Hepatic stellate cell (primary cell): ENCODE measurements around the gene POLE.

Source experiments
- DNase-seq: peaks from one replicate; pipeline ENCODE4 v3.0.0; 2011; ENCODE audit warnings: low spot score

POLE gene

GRCh38 chr12:132597333-132598316, 89.5 kb downstream of the POLE start:
- DNase-seq = no peak

GRCh38 chr12:132596016-132596415, 91.1 kb downstream of the POLE start:
- no peak for DNase-seq

GRCh38 chr12:132595183-132595582, 92.0 kb downstream of the POLE start:
- DNase-seq = no peak

- DNase-seq = peak; percentile 95
Measured at GRCh38 chr12:132593938-132594358, 93.2 kb downstream of the POLE start.

- DNase-seq = no peak
Measured at GRCh38 chr12:132593521-132593920, 93.6 kb downstream of the POLE start.

GRCh38 chr12:132593071-132593470, 94.1 kb downstream of the POLE start:
- DNase-seq = no peak

GRCh38 chr12:132592282-132592970, 94.7 kb downstream of the POLE start:
- DNase-seq = no peak

GRCh38 chr12:132591107-132591935, 95.8 kb downstream of the POLE start:
- DNase-seq = no peak

- no peak for DNase-seq
Measured at GRCh38 chr12:132588821-132589669, 98.1 kb downstream of the POLE start.

- no peak for DNase-seq
Measured at GRCh38 chr12:132588319-132588718, 98.8 kb downstream of the POLE start.

- DNase-seq = no peak
Measured at GRCh38 chr12:132587781-132588180, 99.4 kb downstream of the POLE start.

- DNase-seq = no peak
Measured at GRCh38 chr12:132586929-132587328, 100.2 kb downstream of the POLE start.

GRCh38 chr12:132585177-132585576, 102.0 kb downstream of the POLE start:
- no peak for DNase-seq

- no peak for DNase-seq
Measured at GRCh38 chr12:132584429-132584828, 102.7 kb downstream of the POLE start.

- no peak for DNase-seq
Measured at GRCh38 chr12:132583736-132584135, 103.4 kb downstream of the POLE start.

GRCh38 chr12:132583411-132583710, 103.8 kb downstream of the POLE start:
- DNase-seq = no peak

GRCh38 chr12:132582582-132583410, 104.3 kb downstream of the POLE start:
- no peak for DNase-seq

- peak; percentile 75 for DNase-seq
Measured at GRCh38 chr12:132582058-132582420, 105.1 kb downstream of the POLE start.

- no peak for DNase-seq
Measured at GRCh38 chr12:132581348-132582057, 105.6 kb downstream of the POLE start.

- no peak for DNase-seq
Measured at GRCh38 chr12:132580701-132581292, 106.3 kb downstream of the POLE start.
